HG02852 (cell line): ENCODE data around the gene GABRA5.
"Not testable (repeated sequence)": the region's sequence is repeated elsewhere in the genome, so short reads cannot be mapped to it uniquely, and the experiment has no call there.

Source experiments
- ATAC-seq: cut with Tn5 transposase; IDR thresholded peaks from one replicate; pipeline ENCODE4 v1.9.1; 2021; ENCODE audit warnings: mild to moderate bottlenecking, moderate library complexity; ENCODE audit not compliant: unreplicated experiment

Gene GABRA5

GRCh38 chr15:26866298-26867199 is at the start of gene GABRA5:
GABRA5 (plus strand) TSS chr15:26867062; CDS start chr15:26869249, 2,187 bp downstream.
- ATAC-seq: no peak

- not testable (repeated sequence) for ATAC-seq
Measured at GRCh38 chr15:26831191-26831590, 35.7 kb upstream of the GABRA5 start.

- ATAC-seq: no peak
Measured at GRCh38 chr15:26831951-26832350, 34.9 kb upstream of the GABRA5 start.

GRCh38 chr15:26838742-26839460 is 28.0 kb upstream of the GABRA5 start:
- ATAC-seq: no peak

- no peak for ATAC-seq
Measured at GRCh38 chr15:26841514-26841913, 25.3 kb upstream of the GABRA5 start.

- no peak for ATAC-seq
Measured at GRCh38 chr15:26841941-26842340, 24.9 kb upstream of the GABRA5 start.

- no peak for ATAC-seq
Measured at GRCh38 chr15:26842391-26842790, 24.5 kb upstream of the GABRA5 start.

GRCh38 chr15:26844901-26845300 is 22.0 kb upstream of the GABRA5 start:
- ATAC-seq: no peak

- ATAC-seq: no peak
Measured at GRCh38 chr15:26848498-26848897, 18.4 kb upstream of the GABRA5 start.

GRCh38 chr15:26850161-26850560 is 16.7 kb upstream of the GABRA5 start:
- no peak for ATAC-seq

GRCh38 chr15:26852980-26853379 is 13.9 kb upstream of the GABRA5 start:
- ATAC-seq: no peak

GRCh38 chr15:26854435-26854834 is 12.4 kb upstream of the GABRA5 start:
- no peak for ATAC-seq

GRCh38 chr15:26864664-26865191 is 2.1 kb upstream of the GABRA5 start:
- no peak for ATAC-seq

- ATAC-seq: no peak
Measured at GRCh38 chr15:26867200-26868007, 542 bp downstream of the GABRA5 start.

GRCh38 chr15:26868029-26868685 is 1.3 kb downstream of the GABRA5 start:
- no peak for ATAC-seq

- no peak for ATAC-seq
Measured at GRCh38 chr15:26869628-26870027, 2.8 kb downstream of the GABRA5 start.

GRCh38 chr15:26870346-26870745 is 3.5 kb downstream of the GABRA5 start:
- ATAC-seq: no peak

GRCh38 chr15:26872206-26872605 is 5.3 kb downstream of the GABRA5 start:
- ATAC-seq: no peak

GRCh38 chr15:26873846-26874245 is 7.0 kb downstream of the GABRA5 start:
- no peak for ATAC-seq

- no peak for ATAC-seq
Measured at GRCh38 chr15:26874774-26875475, 8.1 kb downstream of the GABRA5 start.
